Loucy (cell line): ENCODE data around the gene CLTCL1.

Experiments
- H2AFZ ChIP-seq: fragments of 200-600 bp; sonication (generic); 2 replicates; pipeline ENCODE4 v1.6.0; 2016; ENCODE audit warnings: antibody characterized with exemption, mild to moderate bottlenecking, low read length, moderate library complexity
- H3F3A ChIP-seq: fragments of 200-600 bp; 2 replicates; pipeline ENCODE4 v1.6.0; 2016; ENCODE audit warnings: antibody characterized with exemption, low read depth, mild to moderate bottlenecking
- H3K27me3 ChIP-seq: fragments of 200-600 bp; sonication (generic); 2 replicates; pipeline ENCODE4 v1.6.1; 2014; ENCODE audit warnings: low read length, mild to moderate bottlenecking; ENCODE audit not compliant: insufficient read depth, poor library complexity, severe bottlenecking
- H3K36me3 ChIP-seq: fragments of 200-600 bp; sonication (generic); 2 replicates; pipeline ENCODE4 v1.6.1; 2016; ENCODE audit warnings: low read length; ENCODE audit not compliant: insufficient read depth
- H3K4me1 ChIP-seq: fragments of 200-600 bp; sonication (generic); 2 replicates; pipeline ENCODE4 v1.5.1; 2014; ENCODE audit warnings: low read length, mild to moderate bottlenecking; ENCODE audit not compliant: insufficient read depth, poor library complexity, severe bottlenecking
- H3K4me2 ChIP-seq: fragments of 200-600 bp; sonication (generic); 2 replicates; pipeline ENCODE4 v1.6.0; 2014; ENCODE audit warnings: antibody characterized with exemption, low read length, low read depth, mild to moderate bottlenecking; ENCODE audit not compliant: poor library complexity, severe bottlenecking
- H3K4me3 ChIP-seq: fragments of 200-600 bp; sonication (generic); 2 replicates; pipeline ENCODE4 v1.5.1; 2014; ENCODE audit warnings: low read length, mild to moderate bottlenecking, mixed read lengths; ENCODE audit not compliant: poor library complexity, severe bottlenecking
- H3K79me2 ChIP-seq: fragments of 200-600 bp; sonication (generic); 2 replicates; pipeline ENCODE4 v1.6.1; 2014; ENCODE audit warnings: low read length; ENCODE audit not compliant: insufficient read depth
- H3K9ac ChIP-seq: fragments of 200-600 bp; sonication (generic); 2 replicates; pipeline ENCODE4 v1.6.0; 2014; ENCODE audit warnings: mild to moderate bottlenecking, low read depth, low read length, moderate library complexity; ENCODE audit not compliant: poor library complexity, severe bottlenecking
- H3K9me2 ChIP-seq: fragments of 200-600 bp; sonication (generic); replicated peaks from 2 replicates; pipeline ENCODE4 v1.6.1; 2016; ENCODE audit warnings: low read depth, low read length, mixed read lengths
- H3K9me3 ChIP-seq: fragments of 200-600 bp; sonication (generic); 2 replicates; pipeline ENCODE4 v1.6.1; 2014; ENCODE audit warnings: mild to moderate bottlenecking, antibody characterized with exemption, low read length, low read depth; ENCODE audit not compliant: insufficient read depth
- H4K20me1 ChIP-seq: fragments of 200-600 bp; sonication (generic); 2 replicates; pipeline ENCODE4 v1.6.0; 2014; ENCODE audit warnings: antibody characterized with exemption, low read length, mild to moderate bottlenecking; ENCODE audit not compliant: insufficient read depth, poor library complexity, severe bottlenecking
- EZH2phosphoT487 ChIP-seq: fragments of 200-600 bp; IDR thresholded peaks from 2 replicates; pipeline ENCODE4 v1.6.1; 2018; ENCODE audit warnings: antibody characterized with exemption, mild to moderate bottlenecking, moderate library complexity, borderline replicate concordance
- TF ChIP-seq, protein P1 (sequence below): fragments of 200-600 bp; sonication (generic); conservative IDR thresholded peaks from 2 replicates; pipeline ENCODE4 v1.5.1; 2014; ENCODE audit warnings: mild to moderate bottlenecking, antibody characterized with exemption, low read length

Gene CLTCL1

DNA sequence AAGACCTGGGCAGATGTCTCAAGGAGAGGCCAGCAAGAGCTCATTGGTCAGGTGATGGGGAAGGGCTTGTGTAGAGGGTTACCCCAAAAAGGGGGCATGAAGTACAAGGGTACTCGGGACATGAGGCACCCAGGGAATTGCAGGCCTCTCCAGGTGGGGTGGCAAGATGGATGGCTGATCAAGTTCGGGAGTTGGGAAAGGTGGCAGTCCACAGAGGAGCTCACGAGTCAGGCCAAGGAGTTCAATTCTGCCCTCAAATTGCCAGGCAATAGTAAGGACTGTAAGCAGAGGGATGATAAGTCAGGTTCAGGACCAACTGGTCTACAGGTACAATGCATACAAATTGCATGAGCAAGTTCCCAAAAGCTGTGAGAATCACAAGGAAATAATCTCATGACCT is 70.7 kb downstream of the CLTCL1 start:
- Histone ChIP-seq H3K9me3 (no peaks in the 10 kb centered on the region), H3K4me1 (peaks cover 21% of the 10 kb centered on the region), H3K4me3 (no peak overlapping the region), H3K9me2 (no peaks in the 10 kb centered on the region), H3K9ac (no peak overlapping the region), H3K4me2 (no peak overlapping the region), H3K79me2 (no peaks in the 10 kb centered on the region), H3K36me3 (no peaks in the 10 kb centered on the region), H3K27me3 (no peaks in the 10 kb centered on the region), H2AFZ (no peak overlapping the region), H3F3A (no peaks in the 10 kb centered on the region), H4K20me1 (no peaks in the 10 kb centered on the region)
- no peak for TF ChIP-seq EZH2phosphoT487
- TF ChIP-seq, protein P1, sequence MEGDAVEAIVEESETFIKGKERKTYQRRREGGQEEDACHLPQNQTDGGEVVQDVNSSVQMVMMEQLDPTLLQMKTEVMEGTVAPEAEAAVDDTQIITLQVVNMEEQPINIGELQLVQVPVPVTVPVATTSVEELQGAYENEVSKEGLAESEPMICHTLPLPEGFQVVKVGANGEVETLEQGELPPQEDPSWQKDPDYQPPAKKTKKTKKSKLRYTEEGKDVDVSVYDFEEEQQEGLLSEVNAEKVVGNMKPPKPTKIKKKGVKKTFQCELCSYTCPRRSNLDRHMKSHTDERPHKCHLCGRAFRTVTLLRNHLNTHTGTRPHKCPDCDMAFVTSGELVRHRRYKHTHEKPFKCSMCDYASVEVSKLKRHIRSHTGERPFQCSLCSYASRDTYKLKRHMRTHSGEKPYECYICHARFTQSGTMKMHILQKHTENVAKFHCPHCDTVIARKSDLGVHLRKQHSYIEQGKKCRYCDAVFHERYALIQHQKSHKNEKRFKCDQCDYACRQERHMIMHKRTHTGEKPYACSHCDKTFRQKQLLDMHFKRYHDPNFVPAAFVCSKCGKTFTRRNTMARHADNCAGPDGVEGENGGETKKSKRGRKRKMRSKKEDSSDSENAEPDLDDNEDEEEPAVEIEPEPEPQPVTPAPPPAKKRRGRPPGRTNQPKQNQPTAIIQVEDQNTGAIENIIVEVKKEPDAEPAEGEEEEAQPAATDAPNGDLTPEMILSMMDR = no peak

DNA sequence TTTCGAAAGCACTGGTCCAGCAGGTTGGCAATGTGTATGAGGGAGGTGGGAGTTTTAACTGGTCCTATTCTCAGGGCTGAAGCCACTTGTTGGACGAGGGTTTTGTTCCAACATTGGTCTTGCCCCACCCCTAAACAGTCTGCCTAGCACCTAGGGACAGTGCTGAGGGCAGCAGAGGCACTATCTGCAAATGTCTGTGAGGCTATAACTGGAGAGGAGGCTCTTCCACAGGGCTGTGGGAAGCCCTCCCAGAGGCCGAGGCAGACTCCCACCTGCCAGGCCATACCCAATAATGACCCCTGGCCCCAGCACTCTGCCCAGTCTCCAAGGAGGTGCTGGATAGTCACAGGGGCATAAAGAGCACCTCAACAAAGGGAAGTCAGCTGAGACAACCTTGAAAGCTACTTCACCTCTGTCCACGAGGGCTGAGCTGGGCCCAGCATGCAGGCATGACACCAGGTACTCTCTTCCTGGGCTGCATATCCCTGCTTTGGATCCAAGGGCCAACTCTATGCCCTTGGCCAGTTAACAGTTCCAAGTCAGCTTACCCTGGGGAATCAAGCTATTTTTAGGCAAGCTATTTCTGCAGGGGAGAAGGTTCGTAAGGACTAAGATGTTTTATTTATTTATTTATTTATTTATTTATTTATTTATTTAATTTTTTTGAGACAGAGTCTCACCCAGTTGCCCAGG is 72.8 kb downstream of the CLTCL1 start:
- TF ChIP-seq EZH2phosphoT487 = no peak
- TF ChIP-seq, protein P1 = no peak
- no peaks in the 10 kb centered on the region for H3K9me3 ChIP-seq
- no peaks in the 10 kb centered on the region for H3F3A ChIP-seq
- peak overlapping the region; percentile 14 for H3K4me3 ChIP-seq
- no peaks in the 10 kb centered on the region for H3K27me3 ChIP-seq
- no peaks in the 10 kb centered on the region for H3K36me3 ChIP-seq
- H3K9ac ChIP-seq = peak overlapping the region; percentile 34
- peaks cover 16% of the 10 kb centered on the region for H3K4me1 ChIP-seq
- no peaks in the 10 kb centered on the region for H4K20me1 ChIP-seq
- peak overlapping the region; percentile 52 for H3K4me2 ChIP-seq
- no peaks in the 10 kb centered on the region for H3K79me2 ChIP-seq
- no peaks in the 10 kb centered on the region for H3K9me2 ChIP-seq
- H2AFZ ChIP-seq = peak overlapping the region; percentile 22; the same call in 1 of the 2 replicates

DNA sequence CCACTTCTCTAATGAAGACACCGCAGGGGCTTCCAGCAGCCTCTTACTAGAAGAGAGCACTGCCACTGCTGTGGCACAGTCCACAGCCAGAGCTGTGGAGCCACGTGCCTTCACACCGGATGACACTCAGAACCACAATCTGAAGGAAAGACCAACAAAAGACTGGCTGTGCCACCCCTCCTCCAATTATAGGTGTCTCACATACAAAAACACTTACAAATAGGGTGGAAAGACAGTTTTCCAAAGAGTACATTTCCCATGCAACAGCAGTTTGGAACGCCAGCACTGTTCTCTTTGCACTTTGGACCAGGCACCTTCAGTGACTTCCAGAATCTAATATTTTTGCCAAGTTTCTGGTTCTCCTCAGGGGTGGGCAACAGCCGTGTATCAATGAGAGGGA is 74.9 kb downstream of the CLTCL1 start:
- H3K9me3 ChIP-seq = no peaks in the 10 kb centered on the region
- H3K4me1 ChIP-seq = peaks cover 14% of the 10 kb centered on the region
- no peaks in the 10 kb centered on the region for H4K20me1 ChIP-seq
- H3K36me3 ChIP-seq = no peaks in the 10 kb centered on the region
- H3K4me3 ChIP-seq = no peak overlapping the region
- H2AFZ ChIP-seq = no peak overlapping the region
- no peak overlapping the region for H3K9ac ChIP-seq
- no peak overlapping the region for H3K4me2 ChIP-seq
- no peaks in the 10 kb centered on the region for H3K27me3 ChIP-seq
- H3K79me2 ChIP-seq = no peaks in the 10 kb centered on the region
- no peaks in the 10 kb centered on the region for H3F3A ChIP-seq
- H3K9me2 ChIP-seq = no peaks in the 10 kb centered on the region
- TF ChIP-seq, protein P1 = no peak
- TF ChIP-seq EZH2phosphoT487 = no peak
